Common myeloid progenitor, CD34-positive (primary cell): ENCODE results near the gene GLMP.
"Not testable (repeated sequence)": the region's sequence is repeated elsewhere in the genome, so short reads cannot be mapped to it uniquely, and the experiment has no call there.

Experiments
- CTCF ChIA-PET: fragments of 350-600 bp; sonication (Branson Sonifier 250); formaldehyde crosslinking; loops from one replicate; lab custom pipeline; 2021; ENCODE audit warnings: antibody characterized with exemption; lab: Charles Lee
- POLR2A ChIA-PET: fragments of 350-600 bp; sonication (Branson Sonifier 250); formaldehyde crosslinking; loops from one replicate; lab custom pipeline; 2021; ENCODE audit warnings: antibody characterized with exemption; lab: Charles Lee
- DNase-seq, 3 donors: peaks; one replicate each; pipeline versions ENCODE4 v3.0.0 to v3.0.0-alpha.2; 2013
- H3K27ac ChIP-seq, 2 experiments: 1 replicate in 1 of 2; 2 replicates in 1 of 2; pipeline ENCODE4 v1.7.0; 2013; ENCODE audit warnings: inconsistent platforms in 2 of 2, low read length in 2 of 2, mild to moderate bottlenecking in 2 of 2, low read depth in 1 of 2, moderate library complexity in 1 of 2; ENCODE audit not compliant: severe bottlenecking in 2 of 2, insufficient read depth in 1 of 2, poor library complexity in 1 of 2
- H3K27me3 ChIP-seq, 5 experiments: replicated peaks in 2 of 5; 1 replicate in 3 of 5; 2 replicates in 2 of 5; pipeline versions ENCODE4 v1.6.1 to v1.7.0; 2013; ENCODE audit warnings: low read length in 4 of 5, mild to moderate bottlenecking in 2 of 5, moderate library complexity in 2 of 5, inconsistent platforms in 1 of 5; ENCODE audit not compliant: insufficient read depth in 5 of 5, control insufficient read depth in 4 of 5
- H3K36me3 ChIP-seq, 4 experiments: 1 replicate in 2 of 4; 2 replicates in 2 of 4; pipeline versions ENCODE4 v1.6.1 to v1.7.0; 2013; ENCODE audit warnings: low read length in 3 of 4, control low read depth in 1 of 4, mild to moderate bottlenecking in 1 of 4; ENCODE audit not compliant: control insufficient read depth in 4 of 4, insufficient read depth in 4 of 4
- H3K4me1 ChIP-seq, 4 experiments: 1 replicate in 3 of 4; 2 replicates in 1 of 4; pipeline versions ENCODE4 v1.6.1 to v1.7.1; 2013; ENCODE audit warnings: low read length in 3 of 4, mild to moderate bottlenecking in 3 of 4, control low read depth in 1 of 4, inconsistent platforms in 1 of 4, moderate library complexity in 1 of 4; ENCODE audit not compliant: control insufficient read depth in 4 of 4, insufficient read depth in 4 of 4; ENCODE audit errors: control extremely low read depth in 1 of 4
- H3K4me3 ChIP-seq, 7 experiments: 1 replicate in 4 of 7; 2 replicates in 3 of 7; pipeline versions ENCODE4 v1.5.1 to v1.7.0; 2013; ENCODE audit warnings: mild to moderate bottlenecking in 7 of 7, low read length in 6 of 7, moderate library complexity in 6 of 7, inconsistent platforms in 2 of 7, low read depth in 2 of 7, control low read depth in 1 of 7; ENCODE audit not compliant: insufficient read depth in 4 of 7, control insufficient read depth in 1 of 7; ENCODE audit errors: extremely low read depth in 1 of 7
- H3K9me3 ChIP-seq, 5 experiments: 1 replicate in 4 of 5; 2 replicates in 1 of 5; pipeline versions ENCODE4 v1.6.1 to v1.7.1; 2013; ENCODE audit warnings: low read length in 4 of 5, mild to moderate bottlenecking in 2 of 5, inconsistent platforms in 1 of 5, low read depth in 1 of 5, moderate library complexity in 1 of 5; ENCODE audit not compliant: control insufficient read depth in 4 of 5, insufficient read depth in 2 of 5; ENCODE audit errors: control extremely low read depth in 1 of 5
- WGBS: methylation state at CpG from one replicate; pipeline ENCODE4 v1.1.5; 2013; ENCODE audit not compliant: insufficient coverage; 5-methylcytosine and 5-hydroxymethylcytosine counted together

GLMP gene

GRCh38 chr1:156336242-156336641, 40.8 kb upstream of the GLMP start:
- Histone ChIP-seq H3K4me1 (peaks cover 6 to 22% (median 17%) of the 10 kb centered on the region in 4 experiments), H3K4me3 (peak overlapping the region in 5 of 7 experiments; percentile 83 to 98 (median 95)), H3K27me3 (no peaks in the 10 kb centered on the region), H3K27ac (no peak overlapping the region), H3K36me3 (peaks cover 15 to 35% (median 26%) of the 10 kb centered on the region in 4 experiments), H3K9me3 (no peaks in the 10 kb centered on the region)
- DNase-seq: peak; percentile 32 to 57 (median 55)
- 83% methylated on average over 2 of the region's 4 CpGs for WGBS
- ChIA-PET CTCF (interaction anchor here (0.8 to 2.4 kb wide), 8 partner anchors 9 to 185 kb away, joined by 3 to 15 read pairs (median 4); partner anchors contain the start of gene TMEM79), POLR2A (no interaction called here)

- not testable (repeated sequence) for H3K27me3 ChIP-seq, H3K27ac ChIP-seq, H3K4me1 ChIP-seq, H3K4me3 ChIP-seq, H3K9me3 ChIP-seq, DNase-seq
- WGBS: 100% methylated on average over 1 of the region's 9 CpGs
- peaks cover 12 to 65% (median 45%) of the 10 kb centered on the region in 4 experiments for H3K36me3 ChIP-seq
- CTCF ChIA-PET: interaction anchor here (0.7 to 1.9 kb wide), 6 partner anchors 9 to 226 kb away, joined by 3 to 6 read pairs (median 3); no protein-coding TSS in a partner anchor
- POLR2A ChIA-PET: interaction anchor here (0.7 kb wide), 1 partner anchor 302 kb away, joined by 3 read pairs; no protein-coding TSS in a partner anchor
These were observed 27.7 kb upstream of the GLMP start for GRCh38 chr1:156323179-156323578.

GRCh38 chr1:156320560-156320959, 25.1 kb upstream of the GLMP start:
- Histone ChIP-seq H3K4me3 (no peak overlapping the region), H3K27me3 (no peaks in the 10 kb centered on the region), H3K36me3 (peaks cover 23 to 86% (median 62%) of the 10 kb centered on the region in 4 experiments), H3K4me1 (no peaks in the 10 kb centered on the region), H3K27ac (no peak overlapping the region), H3K9me3 (no peaks in the 10 kb centered on the region)
- POLR2A ChIA-PET: no interaction called here
- no peak for DNase-seq
- 100% methylated on average over 3 of the region's 3 CpGs for whole genome bisulfite sequencing
- CTCF ChIA-PET: interaction anchor here (1.0 to 3.0 kb wide), 9 partner anchors 11 to 193 kb away, joined by 3 to 20 read pairs (median 6); no protein-coding TSS in a partner anchor

GRCh38 chr1:156319664-156320063, 24.2 kb upstream of the GLMP start:
- no CpG with 5 or more reads among the region's 1 CpG for WGBS
- ChIA-PET POLR2A (interaction anchor here (1.4 kb wide), 1 partner anchor 36 kb away, joined by 3 read pairs; the partner anchor contains the start of gene TMEM79), CTCF (interaction anchor here (0.7 to 3.0 kb wide), 29 partner anchors 9 to 231 kb away, joined by 3 to 20 read pairs (median 5); partner anchors contain the start of gene TMEM79)
- no peaks in the 10 kb centered on the region for H3K4me1 ChIP-seq
- DNase-seq: peak; percentile 51 to 71 (median 58)
- peaks cover 23 to 86% (median 61%) of the 10 kb centered on the region in 4 experiments for H3K36me3 ChIP-seq
- no peak overlapping the region for H3K27ac ChIP-seq
- no peak overlapping the region for H3K4me3 ChIP-seq
- no peaks in the 10 kb centered on the region for H3K9me3 ChIP-seq
- no peaks in the 10 kb centered on the region for H3K27me3 ChIP-seq

- Histone ChIP-seq H3K9me3 (no peaks in the 10 kb centered on the region), H3K27ac (no peak overlapping the region), H3K4me1 (no peaks in the 10 kb centered on the region), H3K36me3 (peaks cover 25 to 90% (median 63%) of the 10 kb centered on the region in 4 experiments), H3K27me3 (no peaks in the 10 kb centered on the region), H3K4me3 (no peak overlapping the region)
- 96% methylated on average over 7 of the region's 7 CpGs for WGBS
- no peak for DNase-seq
- POLR2A ChIA-PET: no interaction called here
- CTCF ChIA-PET: interaction anchor here (0.8 to 1.3 kb wide), 3 partner anchors 153 to 217 kb away, joined by 3 read pairs; no protein-coding TSS in a partner anchor
These were observed 21.4 kb upstream of the GLMP start for GRCh38 chr1:156316909-156317308.

GRCh38 chr1:156310962-156311361, 15.5 kb upstream of the GLMP start:
- H3K4me1 ChIP-seq: no peaks in the 10 kb centered on the region
- H3K36me3 ChIP-seq: peaks cover 30 to 78% (median 59%) of the 10 kb centered on the region in 4 experiments
- no peak overlapping the region for H3K27ac ChIP-seq
- no peaks in the 10 kb centered on the region for H3K9me3 ChIP-seq
- ChIA-PET CTCF (interaction anchor here (0.6 to 1.2 kb wide), 4 partner anchors 9 to 167 kb away, joined by 3 to 4 read pairs (median 4); no protein-coding TSS in a partner anchor), POLR2A (interaction anchor here (0.8 kb wide), 1 partner anchor 33 kb away, joined by 3 read pairs; no protein-coding TSS in a partner anchor)
- DNase-seq: peak in 2 of 3 donors; percentile 7 to 9
- H3K27me3 ChIP-seq: no peaks in the 10 kb centered on the region
- no peak overlapping the region for H3K4me3 ChIP-seq
- 87% methylated on average over 6 of the region's 6 CpGs for WGBS

GRCh38 chr1:156308078-156308477, 12.6 kb upstream of the GLMP start:
- Histone ChIP-seq H3K4me3 (no peak overlapping the region), H3K36me3 (peaks cover 30 to 56% (median 48%) of the 10 kb centered on the region in 4 experiments), H3K9me3 (no peaks in the 10 kb centered on the region), H3K27ac (no peak overlapping the region), H3K27me3 (no peaks in the 10 kb centered on the region), H3K4me1 (no peaks in the 10 kb centered on the region)
- POLR2A ChIA-PET: no interaction called here
- CTCF ChIA-PET: interaction anchor here (1.3 to 1.6 kb wide), 2 partner anchors 10 to 11 kb away, joined by 4 to 6 read pairs; partner anchors contain the start of gene VHLL
- DNase-seq: no peak
